Measurements from ENCODE around the gene TSC1.

- TF ChIP-seq EZH2 (IDR thresholded peaks at IDR 0.05; ENCODE audit: borderline replicate concordance, low read depth, low read length, severe bottlenecking), result no peak
- TF ChIP-seq CTCF (IDR thresholded peaks at IDR 0.05; ENCODE audit: borderline replicate concordance, extremely low read depth, low read length, poor library complexity, severe bottlenecking), result no peak
These were observed 13.2 kb downstream of the TSC1 start for GRCh38 chr9:132931178-132931735.

All from DND-41 (cell line).